Activated CD8-positive, alpha-beta T cell treated with anti-CD3 and anti-CD28 coated beads for 36 hours (primary cell): ENCODE results near the gene ZFPL1. TPM values are rescaled to one million over a fixed set of nuclear protein-coding genes. Genes with fewer than 3 reads are reported as not detected.

ENCODE experiments used
- ATAC-seq: fragments of 200-7000 bp; cut with Tn5 transposase; one replicate; pipeline ENCODE4 v1.10.0; 2021; ENCODE audit warnings: mild to moderate bottlenecking, moderate library complexity
- CTCF ChIA-PET: fragments of 350-600 bp; sonication (Branson Sonifier 250); formaldehyde crosslinking; loops from one replicate; lab custom pipeline; 2021; ENCODE audit warnings: antibody characterized with exemption; lab: Charles Lee
- POLR2A ChIA-PET: fragments of 350-600 bp; sonication (Branson Sonifier 250); formaldehyde crosslinking; loops from one replicate; lab custom pipeline; 2021; ENCODE audit warnings: antibody characterized with exemption; lab: Charles Lee
- DNase-seq: peaks from one replicate; pipeline ENCODE4 v3.0.0-alpha.2; 2020
- H3K27ac Mint-ChIP-seq: one replicate; pipeline ENCODE4 v1.8.0; 2021; ENCODE audit warnings: mild to moderate bottlenecking, mixed read lengths
- H3K27me3 Mint-ChIP-seq: one replicate; pipeline ENCODE4 v1.8.0; 2021; ENCODE audit warnings: mixed read lengths
- H3K36me3 Mint-ChIP-seq: one replicate; pipeline ENCODE4 v1.8.0; 2021; ENCODE audit warnings: low read depth, mixed read lengths
- H3K4me1 Mint-ChIP-seq: one replicate; pipeline ENCODE4 v1.8.0; 2021; ENCODE audit warnings: low read depth, mixed read lengths
- H3K4me3 Mint-ChIP-seq: one replicate; pipeline ENCODE4 v1.8.0; 2021; ENCODE audit warnings: mild to moderate bottlenecking, moderate library complexity, mixed read lengths
- H3K9me3 Mint-ChIP-seq: one replicate; pipeline ENCODE4 v1.8.0; 2021; ENCODE audit warnings: mixed read lengths
- CTCF ChIP-seq: fragments of 200-600 bp; IDR thresholded peaks from one replicate; pipeline ENCODE4 v1.8.0; 2022; ENCODE audit warnings: antibody characterized with exemption, mild to moderate bottlenecking
- intact Hi-C: fragments of 100-400 bp; cut with micrococcal nuclease; formaldehyde crosslinking; loops from one replicate; pipeline ENCODE4 v1.10.0; 2022
- total RNA-seq, 2 experiments: library from RNA; stranded (reverse); gene quantifications; one replicate each; pipeline ENCODE4 v1.2.3, GENCODE V29; 2021

Gene ZFPL1
- total RNA-seq, 2 experiments from 2014 or later: 27.1 to 28.2 TPM

DNA sequence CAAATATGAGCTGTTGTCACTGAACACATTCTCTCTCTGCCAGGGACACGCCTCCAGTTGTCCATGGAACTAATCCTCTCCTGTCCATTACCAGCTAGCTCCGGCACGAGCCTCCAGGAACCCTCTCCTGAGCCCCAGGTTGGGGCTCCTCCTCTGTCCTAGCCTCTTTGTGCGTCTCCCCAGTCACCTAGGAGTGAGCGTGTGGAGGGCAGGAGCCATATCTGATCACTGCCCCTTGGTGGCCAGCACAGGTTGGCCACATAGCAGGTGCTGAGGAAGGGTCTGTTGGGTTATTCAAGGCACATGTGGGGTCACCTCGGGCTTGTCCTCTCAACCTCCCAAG, 47.8 kb downstream of the ZFPL1 start:
- ATAC-seq: no peak
- no peaks in the 10 kb centered on the region for H3K27me3 Mint-ChIP-seq
- H3K9me3 Mint-ChIP-seq: no peaks in the 10 kb centered on the region
- H3K4me1 Mint-ChIP-seq: peaks cover 27% of the 10 kb centered on the region
- intact Hi-C loops: no loop called here
- ChIA-PET CTCF (interaction anchor here (1.2 to 1.8 kb wide), 4 partner anchors 10 to 21 kb away, joined by 3 to 6 read pairs (median 6); partner anchors contain the start of genes FAU, MRPL49 and ZNHIT2), POLR2A (interaction anchor here (0.8 to 7.8 kb wide), 4 partner anchors 10 to 49 kb away, joined by 3 to 77 read pairs (median 4); partner anchors contain the start of genes FAU and MRPL49)
- H3K4me3 Mint-ChIP-seq: no peak overlapping the region
- no peak for TF ChIP-seq CTCF
- peaks cover 17% of the 10 kb centered on the region for H3K36me3 Mint-ChIP-seq
- DNase-seq: no peak
- peak overlapping the region; percentile 43 for H3K27ac Mint-ChIP-seq

DNA sequence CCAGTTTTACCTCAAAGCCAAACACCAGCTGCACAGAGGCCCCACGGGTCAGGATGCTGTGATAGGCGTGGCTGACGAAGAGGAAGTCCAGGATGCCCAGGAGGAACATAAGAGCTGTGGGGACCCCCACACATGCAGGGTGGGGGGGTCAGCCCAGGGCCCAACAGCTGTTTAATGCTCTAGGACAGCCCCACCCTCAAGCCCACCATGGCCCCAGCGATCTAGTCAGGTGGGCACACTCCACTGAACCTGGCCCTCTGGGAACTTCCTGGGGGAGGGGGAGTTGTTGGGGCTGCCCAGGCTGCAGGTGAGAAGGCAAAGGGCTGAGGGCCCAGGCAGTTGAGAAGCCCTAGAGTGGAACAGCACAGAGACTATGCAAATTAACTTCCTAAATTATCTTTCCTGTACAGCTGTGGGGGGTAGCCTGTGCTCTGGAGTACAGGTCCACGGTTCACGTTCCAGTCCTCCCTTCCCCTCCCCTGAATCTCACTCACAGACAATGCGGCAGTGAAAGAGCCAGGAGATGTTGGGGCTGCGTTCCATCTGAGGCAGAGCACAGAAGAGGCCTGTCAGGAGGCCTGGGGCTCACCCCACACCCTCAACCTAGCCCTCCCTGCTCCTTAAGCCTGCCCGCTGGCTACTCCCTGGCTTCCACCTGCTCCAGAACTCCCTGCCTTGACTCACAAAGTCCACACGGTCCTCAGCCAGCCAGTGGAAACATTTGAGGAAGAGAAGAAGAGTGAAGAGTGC, 48.4 kb downstream of the ZFPL1 start:
- Mint-ChIP-seq H3K36me3 (peaks cover 13% of the 10 kb centered on the region), H3K4me3 (peak overlapping the region; percentile 100), H3K27ac (peak overlapping the region; percentile 100), H3K9me3 (no peaks in the 10 kb centered on the region), H3K4me1 (peaks cover 31% of the 10 kb centered on the region), H3K27me3 (no peaks in the 10 kb centered on the region)
- ChIA-PET POLR2A (interaction anchor here (0.8 to 7.8 kb wide), 4 partner anchors 11 to 50 kb away, joined by 3 to 77 read pairs (median 4); partner anchors contain the start of genes FAU and MRPL49), CTCF (interaction anchor here (1.2 to 1.8 kb wide), 4 partner anchors 10 to 22 kb away, joined by 3 to 6 read pairs (median 6); partner anchors contain the start of genes FAU, MRPL49 and ZNHIT2)
- TF ChIP-seq CTCF: no peak
- ATAC-seq (no peak), DNase-seq (no peak)
- intact Hi-C loops: no loop called here

DNA sequence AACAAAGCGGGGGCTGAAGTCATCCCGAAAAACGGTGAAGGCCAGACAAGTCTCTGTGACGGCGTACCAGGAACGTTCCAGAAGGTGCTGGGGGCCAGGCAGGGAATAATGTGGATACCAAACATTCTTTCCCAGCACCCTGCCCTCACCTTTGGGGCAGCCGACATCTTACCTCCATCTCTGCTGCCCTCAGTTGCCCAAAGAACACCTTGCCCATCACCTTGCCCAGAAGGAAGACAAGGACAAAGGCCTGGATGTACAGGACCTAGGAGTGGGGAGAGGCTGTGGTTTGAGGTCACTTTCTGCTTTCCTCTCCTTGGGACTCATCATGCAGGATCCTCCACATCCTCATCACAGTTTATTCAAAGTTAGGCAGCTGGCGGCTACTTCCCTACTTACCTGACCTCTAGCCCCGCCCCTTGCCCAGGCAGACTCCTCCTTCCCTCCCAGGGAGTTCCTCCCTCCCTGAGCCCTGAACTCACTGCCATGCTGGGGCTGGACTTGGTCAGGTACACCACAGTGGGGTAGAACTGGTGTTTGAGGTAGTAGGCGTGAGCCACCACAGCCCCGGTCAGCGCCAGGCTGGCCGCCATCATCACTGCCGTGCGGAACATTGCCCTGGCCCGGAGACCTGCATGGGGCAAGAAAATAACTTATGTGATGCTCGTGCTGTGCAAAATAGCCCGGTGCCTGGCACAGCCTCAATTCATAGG, 49.1 kb downstream of the ZFPL1 start:
- H3K27me3 Mint-ChIP-seq: no peaks in the 10 kb centered on the region
- peak overlapping the region; percentile 100 for H3K4me3 Mint-ChIP-seq
- H3K27ac Mint-ChIP-seq: peak overlapping the region; percentile 100
- peaks cover 33% of the 10 kb centered on the region for H3K4me1 Mint-ChIP-seq
- no peaks in the 10 kb centered on the region for H3K9me3 Mint-ChIP-seq
- intact Hi-C loops: no loop called here
- no peak for TF ChIP-seq CTCF
- ATAC-seq (peak; percentile 22), DNase-seq (peak; percentile 80)
- H3K36me3 Mint-ChIP-seq: peaks cover 13% of the 10 kb centered on the region
- POLR2A ChIA-PET: interaction anchor here (0.6 to 7.8 kb wide), 6 partner anchors 9 to 792 kb away, joined by 3 to 77 read pairs (median 14); partner anchors contain the start of genes FAU, MRPL49, POLA2 and ZNHIT2
- CTCF ChIA-PET: interaction anchor here (3.0 kb wide), 1 partner anchor 15 kb away, joined by 17 read pairs; the partner anchor contains the start of gene ZNHIT2

DNA sequence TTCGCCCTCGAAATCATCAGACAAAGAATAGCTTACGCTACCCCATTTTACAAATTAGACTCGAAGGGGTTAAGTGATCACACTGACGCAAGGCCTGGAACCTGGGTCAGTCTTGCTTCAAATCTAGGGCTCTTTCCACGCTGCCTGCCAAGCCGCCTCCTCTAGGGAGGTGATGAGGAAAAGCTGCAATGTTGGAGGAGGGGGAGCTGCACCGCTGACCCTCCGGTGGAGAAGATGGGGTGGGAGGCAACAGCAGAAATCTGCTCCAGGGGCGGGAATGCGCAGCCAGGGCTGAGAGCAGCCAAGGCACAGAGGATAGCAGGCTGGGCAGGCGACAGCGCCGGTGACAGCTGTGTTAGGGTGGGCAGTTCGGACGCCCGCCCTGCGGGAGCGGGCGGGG, 49.7 kb downstream of the ZFPL1 start:
- DNase-seq (no peak), ATAC-seq (no peak)
- Mint-ChIP-seq H3K4me3 (peak overlapping the region; percentile 100), H3K4me1 (peaks cover 33% of the 10 kb centered on the region), H3K27me3 (no peaks in the 10 kb centered on the region), H3K9me3 (no peaks in the 10 kb centered on the region), H3K36me3 (peaks cover 13% of the 10 kb centered on the region), H3K27ac (peak overlapping the region; percentile 100)
- ChIA-PET CTCF (interaction anchor here (2.5 to 3.4 kb wide), 3 partner anchors 16 to 47 kb away, joined by 13 to 30 read pairs (median 17); partner anchors contain the start of genes CAPN1, TM7SF2 and ZNHIT2), POLR2A (interaction anchor here (0.6 to 7.8 kb wide), 9 partner anchors 8 to 792 kb away, joined by 3 to 77 read pairs (median 5); partner anchors contain the start of genes FAU, MRPL49, POLA2 and VPS51)
- intact Hi-C loops: no loop called here
- TF ChIP-seq CTCF: no peak
